SK-N-MC (cell line): ENCODE results near the gene PDRG1.

Source experiments
- EZH2 ChIP-seq: fragments of 200-600 bp; sonication (generic); IDR thresholded peaks from one replicate; pipeline ENCODE4 v1.6.1; 2017; ENCODE audit warnings: antibody characterized with exemption
- FOXP2 ChIP-seq: optimal IDR thresholded peaks from 2 replicates; pipeline ENCODE3; 2011; ENCODE audit warnings: mild to moderate bottlenecking, moderate library complexity; ENCODE audit not compliant: insufficient read depth; ENCODE audit errors: extremely low read length, control extremely low read depth

DNA sequence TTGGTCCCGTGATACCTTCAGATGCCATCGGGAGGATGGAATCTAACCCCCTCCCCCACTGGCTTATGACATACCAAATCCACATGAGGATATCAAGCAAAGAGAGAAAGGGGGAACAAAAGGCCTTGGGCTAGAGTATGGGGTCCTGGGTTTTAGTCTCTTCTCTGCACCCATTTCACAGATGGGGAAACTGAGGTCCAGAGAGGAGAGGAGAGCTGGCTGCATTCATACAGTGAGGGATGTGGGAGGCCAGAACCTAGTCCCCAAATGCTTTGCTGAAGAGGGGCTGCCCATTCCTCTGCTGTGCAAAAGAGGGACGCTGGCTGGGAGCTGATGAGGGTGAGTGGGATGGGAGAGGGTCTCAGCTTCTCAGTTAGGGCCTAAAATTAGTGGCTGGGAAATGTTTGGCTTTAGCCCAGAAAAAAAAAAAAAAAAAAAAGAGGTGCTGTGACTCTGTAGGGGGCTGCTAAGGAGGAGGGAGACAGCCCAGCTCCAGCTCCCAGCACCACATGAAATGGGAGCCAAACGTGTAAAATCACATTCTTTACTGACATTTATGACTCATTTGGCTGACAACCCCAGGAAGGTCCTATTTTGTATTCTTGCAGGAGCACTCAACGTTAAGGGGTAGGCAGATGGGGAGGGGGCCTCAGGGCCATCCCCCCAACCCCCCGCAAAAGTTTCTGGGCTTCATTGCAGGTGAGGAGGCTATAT, 28.0 kb upstream of the PDRG1 start:
- TF ChIP-seq FOXP2, result no peak
- TF ChIP-seq EZH2, result no peak
